VCaP (cell line): ENCODE measurements around the gene NHLRC3.

Experiments
- H3K27ac ChIP-seq: fragments of 450-650 bp; 2 replicates; pipeline ENCODE4 v1.5.1; 2017
- CTCF ChIP-seq: fragments of 450-650 bp; conservative IDR thresholded peaks from 2 replicates; pipeline ENCODE4 v1.5.1; 2017; ENCODE audit warnings: mild to moderate bottlenecking, moderate library complexity

NHLRC3 gene

GRCh38 chr13:39099231-39099630, 61.0 kb downstream of the NHLRC3 start:
- no peak for TF ChIP-seq CTCF
- no peak overlapping the region for H3K27ac ChIP-seq
